Body of pancreas (tissue), 4 donors: ENCODE results near the gene CCND2.

Experiments used
- POLR2A ChIP-seq, 3 donors: fragments of 450-650 bp; IDR thresholded peaks; one replicate each; pipeline ENCODE4 v1.6.1; 2016; ENCODE audit warnings: antibody characterized with exemption in 3 of 3, mild to moderate bottlenecking in 2 of 3
- TF ChIP-seq, protein P1 (sequence below), 7 experiments: fragments of 450-650 bp in 4 of 7; fragments of 200-600 bp in 3 of 7; sonication (generic) in 3 of 7; IDR thresholded peaks; one replicate each; pipeline ENCODE4 v1.5.1; 2016 to 2019; ENCODE audit warnings: antibody characterized with exemption in 7 of 7

DNA sequence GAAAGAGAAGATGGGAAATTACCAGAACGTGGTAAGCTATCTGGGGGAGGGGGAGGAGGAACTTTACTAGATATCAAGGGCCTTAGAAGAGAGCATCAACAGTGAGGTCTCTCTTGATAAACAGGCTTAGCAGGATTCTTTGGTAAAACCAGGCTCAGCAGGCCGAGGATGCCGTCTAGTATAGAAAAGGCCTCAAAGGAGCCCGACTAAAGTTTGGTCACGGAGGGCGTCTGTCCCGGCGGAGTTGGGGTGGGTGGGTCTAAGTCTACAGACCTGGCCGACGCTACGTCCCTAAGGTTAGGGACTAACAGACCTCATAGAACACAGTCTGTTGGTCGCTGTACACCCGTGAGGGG is 46.9 kb downstream of the CCND2 start:
- TF ChIP-seq, protein P1, sequence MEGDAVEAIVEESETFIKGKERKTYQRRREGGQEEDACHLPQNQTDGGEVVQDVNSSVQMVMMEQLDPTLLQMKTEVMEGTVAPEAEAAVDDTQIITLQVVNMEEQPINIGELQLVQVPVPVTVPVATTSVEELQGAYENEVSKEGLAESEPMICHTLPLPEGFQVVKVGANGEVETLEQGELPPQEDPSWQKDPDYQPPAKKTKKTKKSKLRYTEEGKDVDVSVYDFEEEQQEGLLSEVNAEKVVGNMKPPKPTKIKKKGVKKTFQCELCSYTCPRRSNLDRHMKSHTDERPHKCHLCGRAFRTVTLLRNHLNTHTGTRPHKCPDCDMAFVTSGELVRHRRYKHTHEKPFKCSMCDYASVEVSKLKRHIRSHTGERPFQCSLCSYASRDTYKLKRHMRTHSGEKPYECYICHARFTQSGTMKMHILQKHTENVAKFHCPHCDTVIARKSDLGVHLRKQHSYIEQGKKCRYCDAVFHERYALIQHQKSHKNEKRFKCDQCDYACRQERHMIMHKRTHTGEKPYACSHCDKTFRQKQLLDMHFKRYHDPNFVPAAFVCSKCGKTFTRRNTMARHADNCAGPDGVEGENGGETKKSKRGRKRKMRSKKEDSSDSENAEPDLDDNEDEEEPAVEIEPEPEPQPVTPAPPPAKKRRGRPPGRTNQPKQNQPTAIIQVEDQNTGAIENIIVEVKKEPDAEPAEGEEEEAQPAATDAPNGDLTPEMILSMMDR (IDR thresholded peaks at IDR 0.05) = peak in 1 of 7 experiments; percentile 0
- TF ChIP-seq POLR2A (IDR thresholded peaks at IDR 0.05) = no peak
